Transverse colon (tissue), 4 donors: ENCODE data around the gene LYVE1. TPM values are rescaled to one million over a fixed set of nuclear protein-coding genes. Genes with fewer than 3 reads are reported as not detected.

Source experiments
- DNase-seq: peaks from one replicate; pipeline ENCODE4 v3.0.0-alpha.2; 2019
- H3K27ac ChIP-seq, 4 donors: fragments of 200-600 bp; sonication (generic); 2 replicates each; pipeline ENCODE4 v1.5.1; 2016 to 2018; ENCODE audit warnings: inconsistent platforms in 4 of 4
- H3K27me3 ChIP-seq: fragments of 200-600 bp; sonication (generic); 2 replicates; pipeline ENCODE4 v1.5.1; 2017; ENCODE audit warnings: inconsistent platforms
- H3K36me3 ChIP-seq, 4 donors: fragments of 200-600 bp; sonication (generic); 2 replicates each; pipeline ENCODE4 v1.5.1; 2017 to 2019; ENCODE audit warnings: inconsistent platforms in 4 of 4
- H3K4me1 ChIP-seq, 4 donors: fragments of 200-600 bp; sonication (generic); 2 replicates each; pipeline ENCODE4 v1.5.1; 2017 to 2020; ENCODE audit warnings: inconsistent platforms in 4 of 4
- H3K4me3 ChIP-seq, 4 donors: fragments of 200-600 bp; sonication (generic); 1 replicate in 1 of 4; 2 replicates in 3 of 4; pipeline versions ENCODE4 v1.5.1 to v1.6.1; 2017 to 2019; ENCODE audit warnings: inconsistent platforms in 4 of 4
- H3K9me3 ChIP-seq, 2 donors: fragments of 200-600 bp; sonication (generic); 2 replicates each; pipeline ENCODE4 v1.5.1; 2017 to 2019; ENCODE audit warnings: inconsistent platforms in 2 of 2
- CTCF ChIP-seq, 5 experiments: fragments of 200-600 bp in 3 of 5; fragments of 450-650 bp in 2 of 5; sonication (generic) in 3 of 5; IDR thresholded peaks; 1 replicate in 2 of 5; 2 replicates in 3 of 5; pipeline ENCODE4 v1.5.1; 2016 to 2017; ENCODE audit warnings: antibody characterized with exemption in 5 of 5, inconsistent platforms in 3 of 5, mild to moderate bottlenecking in 2 of 5, moderate library complexity in 1 of 5
- EP300 ChIP-seq: sonication (generic); formaldehyde crosslinking; IDR thresholded peaks from one replicate; pipeline ENCODE4 v1.6.1; 2017; ENCODE audit warnings: antibody characterized with exemption, low read depth
- POLR2A ChIP-seq: fragments of 450-650 bp; IDR thresholded peaks from one replicate; pipeline ENCODE4 v1.6.1; 2016; ENCODE audit warnings: antibody characterized with exemption, mild to moderate bottlenecking, moderate library complexity
- POLR2AphosphoS5 ChIP-seq, 3 donors: sonication (generic); formaldehyde crosslinking; IDR thresholded peaks; one replicate each; pipeline ENCODE4 v1.6.1; 2016; ENCODE audit warnings: antibody characterized with exemption in 3 of 3
- WGBS, 2 donors: methylation state at CpG; one replicate each; pipeline ENCODE4 v1.1.5; 2018; ENCODE audit warnings: low coverage in 1 of 2; 5-methylcytosine and 5-hydroxymethylcytosine counted together
- in situ Hi-C, 4 donors: fragments of 200-750 bp; cut with MboI; loops; one replicate each; pipeline versions ENCODE4 v1.15.0 to v1.15.1; 2017; ENCODE audit warnings: low sequenced_read_pairs in 3 of 4, low pct_ligation_motif_present in 1 of 4, low pct_unique_long_range_greater_than_20kb in 1 of 4
- intact Hi-C: fragments of 100-400 bp; cut with DNase I; formaldehyde crosslinking; loops from one replicate; pipeline ENCODE4 v1.15.1; 2023; ENCODE audit warnings: low total_unique reads
- total RNA-seq, 4 donors: library from RNA; depleted of rRNA; stranded (reverse); fragments of >200 nt; gene quantifications; one replicate each; pipeline ENCODE4 v1.1.0, GENCODE V29; 2016

The LYVE1 gene
- total RNA-seq, 4 donors from 2014 or later: 8.2 to 41.6 (median 31.7) TPM

GRCh38 chr11:10551290-10551592, 17.2 kb downstream of the LYVE1 start:
- DNase-seq: no peak
- Histone ChIP-seq H3K36me3 (no peaks in the 10 kb centered on the region), H3K4me1 (no peaks in the 10 kb centered on the region), H3K4me3 (no peak overlapping the region), H3K27me3 (no peaks in the 10 kb centered on the region), H3K9me3 (no peaks in the 10 kb centered on the region), H3K27ac (no peak overlapping the region)
- WGBS, 2 donors: 75% methylated on average over 4 of the region's 4 CpGs; no CpG with 5 or more reads in 1 of the 2 donors
- in situ Hi-C loops (loop anchor here in 1 of 4 donors (25.0 kb wide), 1 partner anchor 186 kb away; no protein-coding TSS in a partner anchor), intact Hi-C loops (no loop called here)
- TF ChIP-seq POLR2AphosphoS5 (IDR thresholded peaks at IDR 0.05) (no peak), CTCF (IDR thresholded peaks at IDR 0.05) (no peak), EP300 (no peak), POLR2A (no peak)

GRCh38 chr11:10550503-10551289, 17.8 kb downstream of the LYVE1 start:
- intact Hi-C loops: no loop called here
- no peaks in the 10 kb centered on the region for H3K27me3 ChIP-seq
- H3K27ac ChIP-seq: no peak overlapping the region
- WGBS, 2 donors: 86 to 100% methylated on average over 3 of the region's 3 CpGs
- in situ Hi-C loops: loop anchor here in 1 of 4 donors (25.0 kb wide), 1 partner anchor 187 kb away; no protein-coding TSS in a partner anchor
- no peaks in the 10 kb centered on the region for H3K9me3 ChIP-seq
- TF ChIP-seq EP300 (no peak), POLR2AphosphoS5 (IDR thresholded peaks at IDR 0.05) (no peak), CTCF (IDR thresholded peaks at IDR 0.05) (no peak)
- DNase-seq: no peak
- no peak overlapping the region for H3K4me3 ChIP-seq
- no peaks in the 10 kb centered on the region for H3K36me3 ChIP-seq
- no peaks in the 10 kb centered on the region for H3K4me1 ChIP-seq

GRCh38 chr11:10544491-10545465, 23.7 kb downstream of the LYVE1 start:
- 86% methylated on average over 5 of the region's 7 CpGs; no CpG with 5 or more reads in 1 of the 2 donors for WGBS, 2 donors
- Histone ChIP-seq H3K27ac (no peak overlapping the region), H3K9me3 (no peaks in the 10 kb centered on the region), H3K36me3 (no peaks in the 10 kb centered on the region), H3K27me3 (no peaks in the 10 kb centered on the region), H3K4me1 (peaks cover 4 to 10% (median 8%) of the 10 kb centered on the region in 4 donors), H3K4me3 (no peak overlapping the region)
- intact Hi-C loops: loop anchor here (10.0 kb wide), 1 partner anchor 190 kb away; no protein-coding TSS in a partner anchor
- TF ChIP-seq CTCF (IDR thresholded peaks at IDR 0.05): no peak
- no peak for TF ChIP-seq EP300
- TF ChIP-seq POLR2A: no peak
- no peak for TF ChIP-seq POLR2AphosphoS5 (IDR thresholded peaks at IDR 0.05)
- no peak for DNase-seq
- in situ Hi-C loops: loop anchor here in 1 of 4 donors (25.0 kb wide), 1 partner anchor 193 kb away; no protein-coding TSS in a partner anchor

GRCh38 chr11:10543782-10544181, 24.7 kb downstream of the LYVE1 start:
- H3K27ac ChIP-seq: no peak overlapping the region
- H3K9me3 ChIP-seq: no peaks in the 10 kb centered on the region
- peaks cover 6 to 18% (median 9%) of the 10 kb centered on the region in 4 donors for H3K4me1 ChIP-seq
- H3K36me3 ChIP-seq: no peaks in the 10 kb centered on the region
- intact Hi-C loops (loop anchor here (10.0 kb wide), 1 partner anchor 191 kb away; no protein-coding TSS in a partner anchor), in situ Hi-C loops (loop anchor here in 1 of 4 donors (25.0 kb wide), 1 partner anchor 194 kb away; no protein-coding TSS in a partner anchor)
- 98 to 100% methylated on average over 2 to 12 of the region's 14 CpGs for WGBS, 2 donors
- H3K27me3 ChIP-seq: no peaks in the 10 kb centered on the region
- no peak for DNase-seq
- TF ChIP-seq POLR2A (no peak), EP300 (no peak), POLR2AphosphoS5 (IDR thresholded peaks at IDR 0.05) (no peak), CTCF (IDR thresholded peaks at IDR 0.05) (no peak)
- H3K4me3 ChIP-seq: no peak overlapping the region
